Caki2 (cell line): ENCODE results near the gene CDKN2C. TPM values are rescaled to one million over a fixed set of nuclear protein-coding genes. Genes with fewer than 3 reads are reported as not detected.
"Not testable (repeated sequence)": the region's sequence is repeated elsewhere in the genome, so short reads cannot be mapped to it uniquely, and the experiment has no call there.

ENCODE experiments used
- DNase-seq: peaks from one replicate; pipeline ENCODE4 v3.0.0-alpha.2; 2015; ENCODE audit warnings: low read depth
- in situ Hi-C: cut with HindIII; loops from 2 replicates; pipeline ENCODE4 v1.10.0; 2016; ENCODE audit warnings: low sequenced_read_pairs, low pct_unique_long_range_greater_than_20kb, mixed read lengths
- total RNA-seq: library from RNA; depleted of rRNA; stranded (reverse); fragments of >200 nt; shearing (Covaris generic); gene quantifications from 2 replicates; pipeline ENCODE4 v1.2.3, GENCODE V29; 2014; ENCODE audit warnings: low replicate concordance; rRNA removed

Gene CDKN2C
- total RNA-seq, result 123 and 136 TPM in 2 replicates

DNA sequence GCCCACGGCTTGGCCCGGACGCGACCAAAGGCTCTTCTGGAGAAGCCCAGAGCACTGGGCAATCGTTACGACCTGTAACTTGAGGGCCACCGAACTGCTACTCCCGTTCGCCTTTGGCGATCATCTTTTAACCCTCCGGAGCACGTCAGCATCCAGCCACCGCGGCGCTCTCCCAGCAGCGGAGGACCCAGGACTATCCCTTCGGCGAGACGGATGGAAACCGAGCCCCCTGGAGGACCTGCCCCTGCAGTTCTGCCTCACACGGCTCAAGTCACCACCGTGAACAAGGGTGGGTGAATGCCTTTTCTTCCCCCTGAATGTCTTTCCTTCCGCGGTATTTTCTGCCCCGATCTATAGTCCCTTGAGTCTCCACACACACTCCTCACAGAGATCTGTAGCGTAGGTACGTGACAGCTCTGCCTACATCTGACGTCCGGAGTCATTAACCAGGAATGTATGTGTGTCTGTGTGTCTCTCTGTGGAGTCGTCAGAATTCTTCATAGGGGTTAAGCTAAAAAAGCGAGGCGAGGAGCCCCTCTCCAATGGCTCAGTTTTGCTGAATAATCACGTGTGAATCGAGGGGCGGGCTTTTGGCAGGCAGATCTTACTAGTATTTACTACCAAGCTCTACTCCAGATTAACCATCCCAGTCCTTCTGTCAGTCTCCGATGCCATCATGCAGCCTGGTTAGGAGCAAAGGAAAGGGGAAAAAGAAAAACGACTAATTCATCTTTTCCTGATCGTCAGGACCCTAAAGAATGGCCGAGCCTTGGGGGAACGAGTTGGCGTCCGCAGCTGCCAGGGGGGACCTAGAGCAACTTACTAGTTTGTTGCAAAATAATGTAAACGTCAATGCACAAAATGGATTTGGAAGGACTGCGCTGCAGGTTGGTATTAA, at the start of gene CDKN2C:
CDKN2C (plus strand) TSS at position 635 of the 898 bp plus-strand sequence; CDS start at position 759, 124 bp downstream.
- peak; percentile 90 for DNase-seq
- in situ Hi-C loops, result no loop called here

DNA sequence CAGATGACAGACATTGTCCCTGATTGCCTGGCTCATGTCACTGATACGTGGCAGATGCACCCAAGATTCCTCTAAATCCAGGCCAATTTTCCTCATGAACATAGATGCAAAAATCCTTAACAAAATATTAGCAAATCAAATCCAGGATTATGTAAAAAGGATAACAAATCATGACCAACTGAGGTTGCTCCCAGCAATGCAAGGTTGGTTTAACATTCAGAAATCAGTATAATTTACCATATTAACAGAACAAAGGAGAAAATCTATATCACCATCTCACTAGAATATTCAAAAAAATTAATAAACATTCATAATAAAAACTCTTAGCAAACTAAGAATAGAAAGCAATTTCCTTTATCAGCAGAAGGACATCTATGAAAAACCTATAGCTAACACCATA, 49.6 kb upstream of the CDKN2C start:
- DNase-seq, result no peak
- in situ Hi-C loops, result no loop called here

DNA sequence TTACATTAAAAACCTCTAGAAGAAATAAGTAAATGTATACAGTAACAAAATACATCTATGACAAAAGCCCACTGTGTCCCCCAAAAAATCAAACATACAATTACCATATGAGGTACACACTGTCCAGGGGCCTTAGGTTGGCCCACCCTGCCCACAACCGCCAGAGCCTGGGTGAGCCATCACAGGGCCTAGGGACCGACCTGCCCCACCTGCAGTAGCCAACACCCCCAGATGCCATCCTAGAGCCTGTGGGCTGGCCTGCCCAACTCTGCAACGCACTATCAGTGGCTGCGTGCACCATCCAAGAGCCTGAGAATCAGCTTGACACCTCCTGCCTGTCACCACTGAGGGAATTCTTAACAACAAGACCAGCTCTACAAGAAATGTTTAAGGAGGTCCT, 49.0 kb upstream of the CDKN2C start:
- DNase-seq, result no peak
- in situ Hi-C loops, result no loop called here

DNA sequence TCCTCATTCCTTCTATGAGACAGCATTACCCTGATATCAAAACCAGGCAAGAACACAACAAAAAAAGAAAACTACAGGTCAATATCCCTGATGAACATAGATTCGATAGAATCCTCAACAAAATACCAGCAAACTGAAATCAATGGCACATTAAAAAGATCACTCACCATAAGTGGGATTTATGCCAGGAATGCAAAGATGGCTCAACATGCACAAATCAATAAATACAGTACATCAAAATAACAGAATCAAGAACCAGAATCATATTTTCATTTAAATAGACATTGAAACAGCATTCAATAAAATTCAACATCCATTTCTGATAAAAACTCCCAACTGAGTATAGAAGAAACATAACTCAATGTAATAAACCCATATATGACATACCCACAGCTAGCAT, 46.5 kb upstream of the CDKN2C start:
- DNase-seq, result no peak
- in situ Hi-C loops, result no loop called here

DNA sequence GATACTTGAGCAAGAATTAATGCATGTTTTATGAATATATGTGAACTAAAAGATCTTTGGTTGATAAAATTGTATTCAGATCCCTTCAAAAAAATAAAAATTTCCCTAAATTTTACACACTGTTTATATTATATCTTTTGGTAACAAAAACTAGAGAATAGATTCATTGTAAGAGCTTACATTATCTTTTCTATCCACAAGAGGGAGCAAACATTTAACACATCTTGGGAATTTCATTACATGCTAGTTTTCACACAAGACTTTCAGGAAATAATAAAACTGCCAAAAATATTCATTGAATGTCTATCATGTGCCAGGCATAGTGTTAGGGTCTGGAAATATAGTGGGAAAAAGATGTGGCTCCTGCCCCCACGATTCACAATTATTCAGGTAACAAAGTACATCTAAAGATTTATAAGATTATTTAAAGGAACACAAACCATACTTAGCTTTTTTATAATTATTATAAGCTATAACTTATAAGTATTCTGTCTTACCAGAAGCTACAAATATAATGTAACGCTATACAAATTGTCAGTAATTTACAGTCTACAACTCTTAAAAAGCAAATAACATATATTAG, 40.6 kb upstream of the CDKN2C start:
- peak; percentile 12 for DNase-seq
- in situ Hi-C loops, result no loop called here

DNA sequence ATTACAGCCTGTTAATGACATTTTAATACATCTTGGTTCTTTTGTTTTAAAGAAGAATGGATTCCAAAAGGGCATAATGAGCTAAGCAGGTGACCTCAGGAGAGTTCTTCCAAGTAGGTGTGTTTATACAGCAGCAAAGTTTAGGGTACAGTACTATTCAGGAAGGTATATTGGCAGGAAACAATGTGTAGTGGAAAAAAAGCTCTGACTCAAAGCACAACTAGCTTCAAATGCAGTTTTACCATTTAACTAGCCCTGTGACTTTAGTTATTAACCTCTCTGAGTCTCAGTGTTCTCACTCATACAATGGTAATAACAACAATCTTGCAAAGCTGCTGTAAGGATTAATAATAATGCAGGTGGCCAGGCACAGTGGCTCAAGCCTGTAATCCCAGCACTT, 39.9 kb upstream of the CDKN2C start:
- no peak for DNase-seq
- in situ Hi-C loops, result no loop called here

DNA sequence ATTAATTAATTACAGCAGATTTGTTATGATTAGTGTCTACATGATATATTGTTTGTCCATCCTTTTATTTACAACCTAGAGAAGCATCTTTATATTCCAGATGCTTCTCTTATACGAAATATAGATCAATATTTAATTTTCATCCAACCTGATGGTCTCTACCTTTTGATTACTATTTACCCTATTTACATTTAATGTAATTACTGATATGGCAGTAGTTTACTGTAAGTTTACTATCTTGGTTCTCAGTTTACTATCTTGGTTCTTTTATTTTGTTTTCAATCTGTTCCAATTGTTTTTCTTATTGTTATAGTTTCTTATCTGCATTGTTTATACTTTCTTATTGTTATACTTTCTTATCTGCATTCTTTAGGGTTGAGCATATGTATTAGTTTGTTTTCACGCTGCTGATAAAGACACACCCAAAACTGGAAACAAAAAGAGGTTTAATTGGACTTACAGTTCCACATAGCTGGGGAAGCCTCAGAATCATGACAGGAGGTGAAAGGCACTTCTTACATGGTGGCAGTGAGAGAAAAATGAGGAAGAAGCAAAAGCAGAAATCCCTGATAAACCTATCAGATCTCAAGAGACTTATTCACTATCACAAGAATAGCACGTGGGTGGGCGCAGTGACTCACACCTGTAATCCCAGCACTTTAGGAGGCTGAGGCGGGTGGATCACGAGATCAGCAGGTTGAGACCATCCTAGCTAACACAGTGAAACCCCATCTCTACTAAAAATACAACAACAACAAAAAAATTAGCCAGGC, 38.9 kb upstream of the CDKN2C start:
- DNase-seq, result peak; percentile 6
- in situ Hi-C loops, result no loop called here

DNA sequence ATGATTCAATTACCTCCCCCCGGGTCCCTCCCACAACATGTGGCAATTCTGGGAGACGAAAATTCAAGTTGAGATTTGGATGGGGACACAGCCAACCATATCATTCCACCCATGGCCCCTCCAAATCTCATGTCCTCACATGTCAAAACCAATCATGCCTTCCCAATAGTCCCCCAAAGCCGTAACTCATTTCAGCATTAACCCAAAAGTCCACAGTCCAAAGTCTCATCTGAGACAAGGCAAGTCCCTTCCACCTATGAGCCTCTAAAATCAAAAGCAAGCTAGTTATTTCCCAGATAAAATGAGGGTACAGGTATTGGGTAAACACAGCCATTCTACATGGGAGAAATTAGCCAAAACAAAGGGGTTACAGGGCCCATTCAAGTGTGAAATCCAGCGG, 38.0 kb upstream of the CDKN2C start:
- in situ Hi-C loops, DNase-seq: not testable (repeated sequence)

DNA sequence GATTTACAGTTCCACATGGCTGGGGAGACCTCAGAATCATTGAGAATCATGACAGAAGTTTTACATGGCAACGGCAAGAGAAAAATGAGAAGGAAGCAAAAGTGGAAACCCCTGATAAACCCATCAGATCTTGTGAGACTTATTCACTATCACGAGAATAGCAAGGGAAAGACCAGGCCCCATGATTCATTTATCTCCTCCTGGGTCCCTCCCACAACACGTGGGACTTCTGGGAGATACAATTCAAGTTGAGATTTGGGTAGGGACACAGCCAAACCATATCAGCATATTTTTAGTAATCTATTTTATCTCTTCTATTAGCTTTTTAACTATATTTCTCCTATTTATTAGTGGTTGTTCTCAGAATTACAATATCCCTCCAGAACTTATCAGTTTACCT, 36.3 kb upstream of the CDKN2C start:
- in situ Hi-C loops, DNase-seq: not testable (repeated sequence)

DNA sequence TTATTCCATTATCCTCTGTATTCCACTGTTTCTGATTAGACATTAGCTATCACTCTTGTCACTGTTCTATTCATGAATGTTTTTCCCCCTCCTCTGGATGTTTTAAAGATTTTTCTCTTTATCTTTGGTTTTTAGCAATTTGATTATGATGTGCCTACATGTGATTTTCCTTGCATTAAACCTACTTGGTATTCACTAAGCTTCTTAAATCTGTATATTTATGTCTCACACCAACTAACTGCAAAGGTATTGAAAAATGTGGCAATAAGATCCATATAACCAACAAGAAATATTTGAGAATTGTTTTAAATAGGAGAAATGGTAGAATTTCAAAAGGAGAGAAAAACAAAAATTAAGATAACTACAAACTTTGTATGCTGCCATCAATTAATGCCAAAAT, 35.2 kb upstream of the CDKN2C start:
- no peak for DNase-seq
- in situ Hi-C loops, result no loop called here

DNA sequence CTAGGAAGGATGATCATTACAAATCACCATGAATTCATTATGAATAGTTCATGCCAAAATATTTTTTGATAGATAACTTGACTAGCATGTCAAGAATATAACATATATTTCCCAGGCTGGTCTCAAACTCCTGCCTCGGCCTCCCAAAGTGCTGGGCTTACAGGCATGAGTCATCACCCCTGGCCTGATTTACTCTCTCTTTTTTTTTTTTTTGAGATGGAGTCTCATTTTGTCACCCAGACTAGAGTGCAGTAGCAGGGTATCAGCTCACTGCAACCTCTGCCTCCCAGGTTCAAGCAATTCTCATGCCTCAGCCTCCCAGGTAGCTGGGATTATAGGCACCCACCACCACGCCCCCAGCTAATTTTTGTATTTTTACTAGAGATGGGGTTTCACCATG, 34.8 kb upstream of the CDKN2C start:
- in situ Hi-C loops, DNase-seq: not testable (repeated sequence)

DNA sequence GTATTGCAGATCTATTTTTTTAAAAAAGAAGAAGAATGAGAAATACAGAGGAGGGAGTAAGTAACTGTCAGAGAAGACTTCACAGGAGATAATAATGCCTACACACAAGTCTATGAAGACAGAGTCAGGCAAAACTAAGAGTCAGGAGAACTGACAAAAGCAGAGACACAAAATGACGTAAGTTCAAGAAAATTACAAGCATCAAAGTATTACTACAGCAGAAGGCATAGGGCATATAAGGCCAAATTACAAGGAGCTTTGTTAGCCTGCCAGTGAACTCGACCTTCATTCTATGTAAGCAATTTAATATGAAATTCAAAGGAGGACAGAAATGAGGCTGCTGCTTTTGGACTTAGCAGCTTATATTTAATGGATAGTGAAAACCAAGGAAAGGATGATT, 33.7 kb upstream of the CDKN2C start:
- in situ Hi-C loops, result no loop called here

DNA sequence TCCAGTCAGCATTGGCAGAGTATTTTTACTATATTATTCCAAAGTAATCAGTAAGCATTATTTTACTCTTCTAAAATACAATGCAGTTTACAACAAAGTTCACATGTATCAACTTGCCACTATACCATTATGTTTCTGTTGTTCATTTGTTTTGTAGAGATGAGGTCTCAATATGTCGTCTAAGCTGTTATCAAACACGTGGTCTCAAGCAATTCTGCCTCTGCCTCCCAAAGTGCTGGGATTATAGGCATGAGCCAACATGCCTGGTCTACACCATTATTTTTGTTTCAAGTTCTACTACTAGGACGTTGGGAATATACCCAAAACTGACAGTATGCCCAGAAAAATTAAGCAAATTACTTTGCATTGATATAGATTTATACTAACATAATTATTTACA, 29.8 kb upstream of the CDKN2C start:
- in situ Hi-C loops, result no loop called here

More for the DNA sequence above, 33.7 kb upstream of the CDKN2C start:
- DNase-seq, result no peak

DNA sequence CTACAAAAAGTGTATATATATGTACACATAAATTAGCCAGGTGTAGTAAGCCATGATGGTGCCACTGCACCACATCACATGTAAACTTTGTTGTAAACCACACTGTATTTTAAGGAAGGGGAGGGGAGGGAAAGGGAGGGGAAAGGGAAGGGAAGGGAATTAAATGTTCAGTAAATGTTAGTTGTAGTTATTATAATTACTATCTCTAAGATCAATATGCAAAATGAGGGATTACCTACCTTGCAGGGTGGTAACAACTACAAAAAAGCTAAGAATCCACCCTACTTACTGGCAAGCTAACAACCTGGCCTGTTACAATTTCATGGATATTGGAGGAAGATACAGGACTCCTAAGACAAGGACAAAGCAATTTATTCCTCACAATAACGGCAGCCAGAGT, 27.7 kb upstream of the CDKN2C start:
- DNase-seq, result no peak
- in situ Hi-C loops, result no loop called here

More for the DNA sequence above, 29.8 kb upstream of the CDKN2C start:
- no peak for DNase-seq

DNA sequence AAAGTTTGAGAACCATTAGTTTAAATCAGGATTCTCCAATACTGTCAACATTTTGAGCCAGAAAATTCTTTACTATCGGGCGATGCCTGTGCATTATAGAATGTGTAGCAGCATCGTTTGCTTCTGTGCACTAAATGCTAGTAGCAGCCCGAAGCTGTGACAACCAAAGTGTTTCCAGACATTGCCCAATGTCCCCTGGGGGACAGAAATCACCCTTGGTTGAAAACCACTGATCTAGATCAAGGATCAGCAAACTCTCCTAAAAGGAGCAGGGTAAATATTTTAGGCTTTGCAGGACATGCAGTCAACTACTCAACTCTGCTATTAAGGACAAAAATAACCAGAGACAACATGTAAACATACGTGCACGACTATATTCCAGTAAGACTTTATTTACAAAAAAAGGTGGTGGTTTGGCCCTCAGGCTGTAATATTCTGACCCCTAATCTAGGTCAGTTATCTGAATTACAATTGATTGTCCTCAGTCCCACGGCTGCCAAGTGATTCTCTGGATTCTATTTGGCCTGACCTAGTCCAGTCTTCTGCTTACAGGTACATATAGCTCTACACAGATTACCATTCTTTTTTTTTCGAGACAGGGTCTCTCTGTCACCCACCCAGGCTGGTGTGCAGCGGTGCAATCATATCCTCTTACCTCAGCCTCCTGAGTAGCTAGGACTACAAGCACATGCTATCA, 20.6 kb upstream of the CDKN2C start:
- no peak for DNase-seq
- in situ Hi-C loops, result no loop called here

DNA sequence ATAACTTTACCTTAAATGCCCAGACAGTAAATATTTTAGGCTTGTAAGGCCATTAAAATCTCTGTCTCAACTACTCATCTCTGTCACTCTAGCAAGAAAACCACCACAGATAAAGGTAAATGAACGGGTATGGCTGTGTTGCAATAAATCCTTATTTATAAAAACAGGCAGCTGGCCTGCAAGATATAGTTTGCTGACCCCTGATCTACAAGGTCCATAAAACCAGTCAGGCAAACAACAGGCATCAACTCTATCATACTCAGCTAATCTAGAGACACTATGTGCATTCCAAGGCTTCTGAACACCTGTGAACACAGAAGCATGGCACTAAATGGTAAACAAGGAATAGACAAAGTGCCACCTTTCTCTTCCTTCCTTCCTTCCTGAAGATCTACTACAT, 19.6 kb upstream of the CDKN2C start:
- no peak for DNase-seq
- in situ Hi-C loops, result no loop called here

DNA sequence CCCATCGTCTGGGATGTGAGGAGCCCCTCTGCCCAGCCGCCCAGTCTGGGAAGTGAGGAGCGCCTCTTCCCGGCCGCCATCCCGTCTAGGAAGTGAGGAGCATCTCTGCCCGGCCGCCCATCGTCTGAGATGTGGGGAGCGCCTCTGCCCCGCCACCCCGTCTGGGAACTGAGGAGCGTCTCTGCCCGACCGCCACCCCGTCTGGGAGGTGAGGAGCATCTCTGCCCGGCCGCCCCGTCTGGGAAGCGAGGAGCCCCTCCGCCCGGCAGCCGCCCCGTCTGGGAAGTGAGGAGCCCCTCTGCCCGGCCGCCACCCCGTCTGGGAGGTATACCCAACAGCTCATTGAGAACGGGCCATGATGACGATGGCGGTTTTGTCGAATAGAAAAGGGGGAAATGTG, 17.5 kb upstream of the CDKN2C start:
- in situ Hi-C loops, DNase-seq: not testable (repeated sequence)

DNA sequence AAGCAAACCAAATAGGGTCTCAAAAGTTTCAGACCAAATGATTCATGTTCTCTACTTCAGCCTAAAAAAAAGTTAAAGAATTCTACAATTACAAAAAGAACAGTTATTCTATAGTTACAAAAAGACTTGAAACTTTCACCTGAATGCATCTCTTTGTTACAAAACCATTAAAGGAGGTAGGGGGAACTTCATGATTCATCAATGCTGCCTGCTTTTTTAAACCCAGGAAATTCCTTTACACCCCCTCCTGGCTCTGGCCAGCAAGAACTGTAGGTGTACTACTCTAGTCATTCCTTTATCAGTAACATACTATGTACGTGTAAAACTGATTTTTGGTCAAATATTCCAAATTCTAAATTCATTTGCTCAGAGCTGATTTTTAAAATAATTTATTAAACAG, 14.9 kb upstream of the CDKN2C start:
- in situ Hi-C loops, result no loop called here
- DNase-seq, result no peak
